GM12864 (cell line): Measurements from ENCODE around the gene MYL6B.

Source experiments
- DNase-seq: peaks from one replicate; pipeline ENCODE4 v3.0.0-alpha.2; 2011; ENCODE audit warnings: low read depth
- H3K4me3 ChIP-seq: 2 replicates; pipeline ENCODE4 v1.5.1; 2011; ENCODE audit warnings: mild to moderate bottlenecking, low read depth, low read length, control low read depth
- TF ChIP-seq, protein P1 (sequence below): IDR thresholded peaks from 2 replicates; pipeline ENCODE4 v1.5.1; 2011; ENCODE audit warnings: low read depth, mild to moderate bottlenecking, moderate library complexity, low read length, control low read depth, inconsistent platforms; ENCODE audit errors: missing control alignments

MYL6B gene

DNA sequence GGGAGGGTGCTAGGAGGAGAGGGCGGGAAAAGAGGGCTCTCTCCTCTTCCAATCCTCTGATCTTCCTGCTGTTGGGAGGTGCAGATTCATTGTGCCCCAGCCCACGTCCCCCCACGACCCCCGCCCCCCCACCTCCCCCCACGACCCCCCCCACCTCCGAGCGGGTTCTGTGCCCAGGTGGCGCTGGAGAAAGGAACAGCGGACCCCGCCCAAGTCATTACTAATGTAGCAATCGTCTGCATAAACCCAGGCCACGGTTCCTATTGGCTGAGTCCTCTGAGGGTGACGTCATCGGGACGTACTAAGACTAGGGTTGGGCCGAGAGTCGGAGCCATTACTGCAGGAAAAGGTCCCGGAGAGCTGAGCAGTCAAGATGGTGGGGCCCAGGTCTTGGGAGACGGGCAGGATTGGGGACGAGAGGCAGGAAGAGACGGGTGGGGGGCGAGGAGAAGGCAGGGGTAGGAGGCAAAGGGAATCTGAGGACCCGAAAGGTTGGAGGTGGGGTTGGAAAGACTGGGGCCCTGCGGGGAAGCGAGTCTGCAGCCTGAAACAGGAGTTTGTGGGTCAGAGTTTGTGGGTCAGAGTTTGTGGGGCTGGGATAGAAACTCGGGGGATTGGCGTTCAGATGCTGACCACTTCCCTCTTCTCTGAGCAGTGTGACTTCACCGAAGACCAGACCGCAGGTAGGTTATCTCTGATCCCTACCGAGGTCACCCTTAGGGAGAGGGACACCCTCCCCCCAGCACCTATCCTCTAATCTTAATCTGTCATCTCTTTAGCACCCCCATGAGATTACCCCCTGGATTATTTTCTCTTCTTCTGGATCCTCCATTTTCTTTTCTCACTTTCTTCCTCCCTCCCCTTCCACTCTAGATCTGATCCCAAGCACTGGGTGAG, 5.9 kb downstream of the MYL6B start, which contains the start of gene MYL6:
Gene MYL6, plus strand, starts transcription at position 331 of the 897 bp plus-strand sequence. Its CDS starts 43 bp downstream, at position 374.
- peak within 1 kb of the TSS; percentile 80 for H3K4me3 ChIP-seq
- TF ChIP-seq, protein P1, sequence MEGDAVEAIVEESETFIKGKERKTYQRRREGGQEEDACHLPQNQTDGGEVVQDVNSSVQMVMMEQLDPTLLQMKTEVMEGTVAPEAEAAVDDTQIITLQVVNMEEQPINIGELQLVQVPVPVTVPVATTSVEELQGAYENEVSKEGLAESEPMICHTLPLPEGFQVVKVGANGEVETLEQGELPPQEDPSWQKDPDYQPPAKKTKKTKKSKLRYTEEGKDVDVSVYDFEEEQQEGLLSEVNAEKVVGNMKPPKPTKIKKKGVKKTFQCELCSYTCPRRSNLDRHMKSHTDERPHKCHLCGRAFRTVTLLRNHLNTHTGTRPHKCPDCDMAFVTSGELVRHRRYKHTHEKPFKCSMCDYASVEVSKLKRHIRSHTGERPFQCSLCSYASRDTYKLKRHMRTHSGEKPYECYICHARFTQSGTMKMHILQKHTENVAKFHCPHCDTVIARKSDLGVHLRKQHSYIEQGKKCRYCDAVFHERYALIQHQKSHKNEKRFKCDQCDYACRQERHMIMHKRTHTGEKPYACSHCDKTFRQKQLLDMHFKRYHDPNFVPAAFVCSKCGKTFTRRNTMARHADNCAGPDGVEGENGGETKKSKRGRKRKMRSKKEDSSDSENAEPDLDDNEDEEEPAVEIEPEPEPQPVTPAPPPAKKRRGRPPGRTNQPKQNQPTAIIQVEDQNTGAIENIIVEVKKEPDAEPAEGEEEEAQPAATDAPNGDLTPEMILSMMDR, result no peak
- peak; percentile 96 for DNase-seq

DNA sequence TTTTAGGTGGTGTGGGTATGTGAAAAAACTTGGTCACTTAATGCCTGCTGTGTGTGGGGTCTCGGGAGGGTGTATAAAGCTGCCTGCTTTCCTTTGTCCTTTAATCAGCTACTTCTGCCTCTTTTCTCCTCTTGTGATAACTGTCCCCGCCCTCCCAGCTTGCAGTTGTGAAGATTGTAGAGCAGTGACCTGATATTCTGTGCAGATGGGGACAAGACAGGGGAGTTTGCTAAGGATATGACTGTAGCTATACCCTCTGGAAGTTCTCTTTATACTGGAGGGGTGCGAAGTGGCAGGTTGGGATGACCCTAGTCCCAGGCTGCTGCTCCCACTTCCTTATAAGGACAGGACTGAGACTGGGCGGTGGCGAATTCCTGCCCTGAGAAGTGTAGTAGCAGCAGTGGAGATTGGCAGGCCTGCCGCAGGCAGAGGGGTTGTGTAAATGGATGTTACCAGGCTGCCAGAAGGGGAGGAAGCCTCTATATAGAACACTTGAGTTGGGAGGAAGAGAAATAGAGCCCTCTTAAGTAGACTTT, 6.6 kb downstream of the MYL6B start:
- TF ChIP-seq, protein P1, result no peak
- peak overlapping the region; percentile 80 for H3K4me3 ChIP-seq
- no peak for DNase-seq

DNA sequence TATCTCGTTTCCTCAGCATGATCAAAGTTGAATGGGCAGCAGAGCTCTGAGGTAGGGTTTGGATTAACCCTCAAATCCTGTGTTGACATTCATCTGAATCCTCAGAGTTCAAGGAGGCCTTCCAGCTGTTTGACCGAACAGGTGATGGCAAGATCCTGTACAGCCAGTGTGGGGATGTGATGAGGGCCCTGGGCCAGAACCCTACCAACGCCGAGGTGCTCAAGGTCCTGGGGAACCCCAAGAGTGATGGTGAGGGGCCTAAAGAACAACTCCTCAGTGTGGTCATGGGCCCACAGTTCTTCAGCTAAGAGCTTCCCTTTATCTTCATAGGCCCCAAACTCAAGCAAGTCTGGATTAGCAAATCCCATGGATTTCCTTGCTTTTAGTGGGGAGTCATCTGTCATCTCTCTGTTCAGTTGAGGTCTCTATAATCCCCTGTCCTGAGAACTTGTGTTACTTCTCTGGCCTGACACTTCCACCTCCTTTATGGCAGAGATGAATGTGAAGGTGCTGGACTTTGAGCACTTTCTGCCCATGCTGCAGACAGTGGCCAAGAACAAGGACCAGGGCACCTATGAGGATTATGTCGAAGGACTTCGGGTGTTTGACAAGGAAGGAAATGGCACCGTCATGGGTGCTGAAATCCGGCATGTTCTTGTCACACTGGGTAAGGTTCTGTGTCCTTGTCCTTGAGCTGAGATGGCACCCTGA, 7.2 kb downstream of the MYL6B start:
- TF ChIP-seq, protein P1, result no peak
- H3K4me3 ChIP-seq, result peak overlapping the region; percentile 80
- no peak for DNase-seq

DNA sequence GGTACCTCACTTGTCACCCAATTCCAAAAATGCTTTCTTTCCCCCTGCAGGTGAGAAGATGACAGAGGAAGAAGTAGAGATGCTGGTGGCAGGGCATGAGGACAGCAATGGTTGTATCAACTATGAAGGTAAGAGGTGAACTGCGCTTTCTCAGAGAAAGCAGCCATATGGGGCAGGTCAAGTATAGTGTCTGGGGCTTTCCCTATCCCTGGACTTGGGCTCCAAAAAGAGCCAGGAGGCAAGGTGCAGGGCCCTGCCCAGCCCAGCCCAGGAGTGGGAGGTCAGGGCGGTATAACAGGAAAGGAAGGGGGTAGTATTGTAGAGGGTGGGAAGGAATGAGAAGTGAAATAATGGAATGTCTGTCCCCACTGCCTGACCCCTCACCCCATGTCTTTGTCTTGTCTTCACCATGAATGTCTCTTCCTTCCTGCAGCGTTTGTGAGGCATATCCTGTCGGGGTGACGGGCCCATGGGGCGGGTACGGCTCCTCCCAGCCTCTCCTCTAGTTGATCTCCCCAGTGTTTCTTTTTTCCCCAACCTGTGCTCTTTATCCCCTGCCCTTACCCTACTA, 7.9 kb downstream of the MYL6B start:
- TF ChIP-seq, protein P1, result no peak
- DNase-seq, result no peak
- peak overlapping the region; percentile 80 for H3K4me3 ChIP-seq

DNA sequence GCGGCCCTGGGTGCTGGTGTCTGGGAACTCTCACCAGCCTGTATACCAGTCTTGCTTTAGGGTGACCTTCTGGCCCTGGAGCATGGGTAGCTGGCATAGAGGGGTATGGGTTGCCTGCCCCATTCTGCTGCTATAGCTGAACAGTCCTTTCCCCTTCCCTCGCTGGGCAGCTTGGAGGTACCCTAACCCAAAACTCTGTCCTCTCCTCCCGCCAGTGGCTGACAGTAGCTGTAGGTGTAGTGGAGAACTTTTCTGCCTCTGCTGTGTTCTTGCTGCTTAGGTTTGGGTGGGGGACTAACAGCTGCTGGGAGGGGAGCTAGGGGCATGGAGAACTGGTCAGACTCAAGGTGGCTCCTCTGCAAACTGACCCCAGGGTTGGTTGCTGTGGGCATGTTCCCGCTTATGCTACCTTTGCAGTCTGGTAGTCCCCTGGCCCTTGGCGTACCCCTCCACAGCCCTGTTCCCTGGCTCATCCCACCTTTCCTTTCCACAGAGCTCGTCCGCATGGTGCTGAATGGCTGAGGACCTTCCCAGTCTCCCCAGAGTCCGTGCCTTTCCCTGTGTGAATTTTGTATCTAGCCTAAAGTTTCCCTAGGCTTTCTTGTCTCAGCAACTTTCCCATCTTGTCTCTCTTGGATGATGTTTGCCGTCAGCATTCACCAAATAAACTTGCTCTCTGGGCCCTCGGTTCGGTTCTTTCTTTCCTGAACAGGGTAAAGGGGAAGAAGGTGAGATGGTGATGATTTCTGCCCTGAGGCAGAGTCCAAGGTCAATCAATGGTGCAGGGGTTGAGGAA, 8.7 kb downstream of the MYL6B start:
- TF ChIP-seq, protein P1, result no peak
- no peak for DNase-seq
- H3K4me3 ChIP-seq, result peak overlapping the region; percentile 80

DNA sequence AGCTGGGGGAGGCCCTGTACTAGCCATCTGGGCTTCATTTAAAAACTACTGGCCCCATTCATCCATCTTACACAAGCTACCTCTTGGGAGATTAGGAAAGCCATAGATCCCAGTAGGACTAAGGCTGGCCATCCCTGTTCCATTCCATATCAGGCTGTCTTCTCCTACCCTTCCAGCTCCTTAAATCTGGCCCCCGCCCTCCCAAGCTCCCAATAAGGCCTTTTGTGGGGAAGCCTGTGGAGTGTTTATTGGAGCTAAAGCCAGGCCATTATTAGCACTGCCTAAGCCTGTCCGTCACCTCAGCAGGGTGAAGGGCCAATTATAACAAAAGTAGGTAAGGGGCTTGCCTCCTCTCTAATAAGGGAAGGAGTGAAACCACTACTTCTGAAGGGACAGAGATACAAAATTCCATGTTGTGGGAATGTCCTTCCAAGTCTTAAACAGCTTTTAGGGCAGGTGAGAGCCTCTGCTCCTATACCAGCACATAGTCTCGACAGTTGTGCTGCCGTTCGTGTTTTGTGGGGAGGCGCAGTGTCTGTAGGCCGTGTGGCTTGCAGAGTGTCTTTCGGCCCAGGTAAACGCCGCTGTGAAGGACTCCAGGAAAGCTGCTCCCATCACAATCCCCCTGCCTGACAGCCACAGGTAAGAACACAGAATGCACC, 9.4 kb downstream of the MYL6B start:
- no peak overlapping the region for H3K4me3 ChIP-seq

More for the DNA sequence above, 9.4 kb downstream of the MYL6B start:
- DNase-seq, result no peak
- TF ChIP-seq, protein P1, result no peak
